T-helper 2 cell treated with Interferon-gamma antibody and Interleukin-4, amounts not matched to agents 100 ng/mL and 5 ng/mL, for 36 hours (primary cell): ENCODE results near the gene SYTL5. TPM values are rescaled to one million over a fixed set of nuclear protein-coding genes. Genes with fewer than 3 reads are reported as not detected.

Experiments
- intact Hi-C: fragments of 100-400 bp; cut with micrococcal nuclease; formaldehyde crosslinking; loops from one replicate; pipeline ENCODE4 v1.15.1; 2023
- total RNA-seq: library from RNA; stranded (reverse); gene quantifications from 2 replicates; pipeline ENCODE4 v1.2.3, GENCODE V29; 2022

Gene SYTL5
- total RNA-seq, 1 donor from 2014 or later: not detected

GRCh38 chrX:38018766-38019425, 12.5 kb downstream of the SYTL5 start:
- intact Hi-C loops: no loop called here

- intact Hi-C loops: no loop called here
These were observed 21.9 kb downstream of the SYTL5 start for GRCh38 chrX:38028300-38028699.

- intact Hi-C loops: no loop called here
These were observed 30.1 kb downstream of the SYTL5 start for GRCh38 chrX:38036466-38036865.

GRCh38 chrX:38038501-38038900, 32.1 kb downstream of the SYTL5 start:
- intact Hi-C loops: no loop called here

- intact Hi-C loops: no loop called here
These were observed 34.9 kb downstream of the SYTL5 start for GRCh38 chrX:38041237-38041636.

GRCh38 chrX:38044701-38045100, 38.3 kb downstream of the SYTL5 start:
- intact Hi-C loops: no loop called here

- intact Hi-C loops: no loop called here
These were observed 39.3 kb downstream of the SYTL5 start for GRCh38 chrX:38045538-38046096.

GRCh38 chrX:38048886-38049285, 42.5 kb downstream of the SYTL5 start:
- intact Hi-C loops: no loop called here

- intact Hi-C loops: no loop called here
These were observed 44.5 kb downstream of the SYTL5 start for GRCh38 chrX:38050806-38051205.

- intact Hi-C loops: no loop called here
These were observed 45.7 kb downstream of the SYTL5 start for GRCh38 chrX:38052096-38052495.

- intact Hi-C loops: no loop called here
These were observed 49.0 kb downstream of the SYTL5 start for GRCh38 chrX:38055170-38055847.

- intact Hi-C loops: no loop called here
These were observed 54.1 kb downstream of the SYTL5 start for GRCh38 chrX:38060331-38060878.

- intact Hi-C loops: no loop called here
These were observed 55.0 kb downstream of the SYTL5 start for GRCh38 chrX:38061335-38061734.

GRCh38 chrX:38066934-38067333, 60.6 kb downstream of the SYTL5 start:
- intact Hi-C loops: no loop called here

GRCh38 chrX:38069273-38069672, 62.9 kb downstream of the SYTL5 start:
- intact Hi-C loops: no loop called here

GRCh38 chrX:38069991-38070390, 63.6 kb downstream of the SYTL5 start:
- intact Hi-C loops: no loop called here

- intact Hi-C loops: no loop called here
These were observed 73.1 kb downstream of the SYTL5 start for GRCh38 chrX:38079463-38079862.

GRCh38 chrX:38080808-38081207, 74.5 kb downstream of the SYTL5 start:
- intact Hi-C loops: no loop called here

GRCh38 chrX:38081909-38082308, 75.6 kb downstream of the SYTL5 start:
- intact Hi-C loops: no loop called here

GRCh38 chrX:38082309-38082708, 76.0 kb downstream of the SYTL5 start:
- intact Hi-C loops: no loop called here

GRCh38 chrX:38085813-38086212, 79.5 kb downstream of the SYTL5 start:
- intact Hi-C loops: no loop called here

GRCh38 chrX:38086451-38087215, 80.3 kb downstream of the SYTL5 start:
- intact Hi-C loops: no loop called here
